Stimulated activated naive CD4-positive, alpha-beta T cell (primary cell): ENCODE data around the gene SPAG5.

ENCODE experiments used
- DNase-seq, 6 experiments: peaks; one replicate each; lab custom pipeline; 2025; lab: John Stamatoyannopoulos, UW

The SPAG5 gene

GRCh38 chr17:28547096-28547622 is 51.7 kb downstream of the SPAG5 start:
- no peak for DNase-seq

GRCh38 chr17:28545787-28546415 is 52.9 kb downstream of the SPAG5 start:
- DNase-seq, result no peak

- no peak for DNase-seq
These were observed 53.7 kb downstream of the SPAG5 start for GRCh38 chr17:28545141-28545503.

GRCh38 chr17:28544402-28545140 is 54.3 kb downstream of the SPAG5 start:
- DNase-seq, result no peak

GRCh38 chr17:28541439-28541838 is 57.4 kb downstream of the SPAG5 start:
- no peak for DNase-seq

GRCh38 chr17:28540231-28540630 is 58.6 kb downstream of the SPAG5 start:
- DNase-seq, result no peak

- no peak for DNase-seq
These were observed 60.4 kb downstream of the SPAG5 start for GRCh38 chr17:28538296-28538895.

GRCh38 chr17:28537219-28537610 is 61.6 kb downstream of the SPAG5 start:
- DNase-seq, result no peak

- no peak for DNase-seq
These were observed 62.1 kb downstream of the SPAG5 start for GRCh38 chr17:28536532-28537218.

- no peak for DNase-seq
These were observed 64.0 kb downstream of the SPAG5 start for GRCh38 chr17:28534740-28535375.

GRCh38 chr17:28533091-28533807 is 65.6 kb downstream of the SPAG5 start:
- DNase-seq, result no peak

GRCh38 chr17:28532050-28532960 is 66.5 kb downstream of the SPAG5 start:
- DNase-seq, result no peak

- no peak for DNase-seq
These were observed 67.9 kb downstream of the SPAG5 start for GRCh38 chr17:28530926-28531325.

- DNase-seq, result no peak
These were observed 68.6 kb downstream of the SPAG5 start for GRCh38 chr17:28530250-28530649.

- DNase-seq, result no peak
These were observed 69.8 kb downstream of the SPAG5 start for GRCh38 chr17:28529013-28529400.

- no peak for DNase-seq
These were observed 70.4 kb downstream of the SPAG5 start for GRCh38 chr17:28528327-28529012.

- no peak for DNase-seq
These were observed 71.0 kb downstream of the SPAG5 start for GRCh38 chr17:28527859-28528258.
